ENCODE data around the gene FOXI2. TPM values are rescaled to one million over a fixed set of nuclear protein-coding genes. Genes with fewer than 3 reads are reported as not detected.

Gene FOXI2
- total RNA-seq, 1 donor, result not detected

- no peak for DNase-seq (ENCODE audit: low read depth)
- H3K4me3 ChIP-seq (ENCODE audit: low read depth, low read length), result no peak overlapping the region
- TF ChIP-seq CTCF (IDR thresholded peaks at IDR 0.05; ENCODE audit: insufficient read depth, low read length), result no peak
Observed at GRCh38 chr10:127740596-127740995, 3.6 kb downstream of the FOXI2 start.

- no peak for TF ChIP-seq CTCF (IDR thresholded peaks at IDR 0.05; ENCODE audit: insufficient read depth, low read length)
- no peak overlapping the region for H3K4me3 ChIP-seq (ENCODE audit: low read depth, low read length)
- no peak for DNase-seq (ENCODE audit: low read depth)
Observed at GRCh38 chr10:127743205-127743604, 6.2 kb downstream of the FOXI2 start.

- DNase-seq (ENCODE audit: low read depth), result no peak
- TF ChIP-seq CTCF (IDR thresholded peaks at IDR 0.05; ENCODE audit: insufficient read depth, low read length), result no peak
Observed at GRCh38 chr10:127744956-127745355, 8.0 kb downstream of the FOXI2 start.

GRCh38 chr10:127745861-127746260 lies 8.9 kb downstream of the FOXI2 start:
- DNase-seq (ENCODE audit: low read depth), result no peak
- no peak for TF ChIP-seq CTCF (IDR thresholded peaks at IDR 0.05; ENCODE audit: insufficient read depth, low read length)

More at GRCh38 chr10:127744956-127745355, 8.0 kb downstream of the FOXI2 start:
- no peak overlapping the region for H3K4me3 ChIP-seq (ENCODE audit: low read depth, low read length)

GRCh38 chr10:127755753-127756152 lies 18.8 kb downstream of the FOXI2 start:
- no peak overlapping the region for H3K4me3 ChIP-seq (ENCODE audit: low read depth, low read length)
- DNase-seq (ENCODE audit: low read depth), result no peak
- no peak for TF ChIP-seq CTCF (IDR thresholded peaks at IDR 0.05; ENCODE audit: insufficient read depth, low read length)

More at GRCh38 chr10:127745861-127746260, 8.9 kb downstream of the FOXI2 start:
- H3K4me3 ChIP-seq (ENCODE audit: low read depth, low read length), result no peak overlapping the region

GRCh38 chr10:127756264-127756663 lies 19.3 kb downstream of the FOXI2 start:
- no peak overlapping the region for H3K4me3 ChIP-seq (ENCODE audit: low read depth, low read length)
- TF ChIP-seq CTCF (IDR thresholded peaks at IDR 0.05; ENCODE audit: insufficient read depth, low read length), result no peak
- no peak for DNase-seq (ENCODE audit: low read depth)

GRCh38 chr10:127757033-127757432 lies 20.0 kb downstream of the FOXI2 start:
- TF ChIP-seq CTCF (IDR thresholded peaks at IDR 0.05; ENCODE audit: insufficient read depth, low read length), result no peak
- H3K4me3 ChIP-seq (ENCODE audit: low read depth, low read length), result no peak overlapping the region
- DNase-seq (ENCODE audit: low read depth), result no peak

Data from fibroblast of the aortic adventitia (primary cell).